HCT116 (cell line): ENCODE results near the gene RHBDD3.

Source experiments
- EZH2 ChIP-seq: fragments of 200-600 bp; sonication (generic); IDR thresholded peaks from 2 replicates; pipeline ENCODE4 v1.6.1; 2017; ENCODE audit warnings: antibody characterized with exemption, mixed run types
- JUND ChIP-seq: IDR thresholded peaks from 2 replicates; pipeline ENCODE4 v1.6.1; 2012
- SP1 ChIP-seq: IDR thresholded peaks from 2 replicates; pipeline ENCODE4 v1.6.1; 2012; ENCODE audit warnings: low read depth
- ZNF274 ChIP-seq: fragments of 200-500 bp; sonication (Bioruptor generic); IDR thresholded peaks from 2 replicates; pipeline ENCODE4 v1.6.1; 2014; ENCODE audit warnings: mild to moderate bottlenecking, low read depth, low read length, inconsistent platforms
- TF ChIP-seq, protein P1 (sequence below), 3 experiments: fragments of 200-600 bp in 1 of 3; sonication (generic) in 1 of 3; IDR thresholded peaks in 2 of 3; conservative IDR thresholded peaks in 1 of 3; 2 replicates each; pipeline ENCODE4 v1.5.1; 2012 to 2017; ENCODE audit warnings: low read depth in 2 of 3, low read length in 2 of 3, antibody characterized with exemption in 1 of 3, borderline replicate concordance in 1 of 3, control low read depth in 1 of 3, mild to moderate bottlenecking in 1 of 3, mixed read lengths in 1 of 3, mixed run types in 1 of 3, moderate library complexity in 1 of 3; ENCODE audit not compliant: insufficient read depth in 1 of 3
- TF ChIP-seq, protein P2 (sequence below): IDR thresholded peaks from 2 replicates; pipeline ENCODE4 v1.6.1; 2012
- TF ChIP-seq, protein P3 (sequence below): IDR thresholded peaks from 2 replicates; pipeline ENCODE4 v1.6.1; 2012

DNA sequence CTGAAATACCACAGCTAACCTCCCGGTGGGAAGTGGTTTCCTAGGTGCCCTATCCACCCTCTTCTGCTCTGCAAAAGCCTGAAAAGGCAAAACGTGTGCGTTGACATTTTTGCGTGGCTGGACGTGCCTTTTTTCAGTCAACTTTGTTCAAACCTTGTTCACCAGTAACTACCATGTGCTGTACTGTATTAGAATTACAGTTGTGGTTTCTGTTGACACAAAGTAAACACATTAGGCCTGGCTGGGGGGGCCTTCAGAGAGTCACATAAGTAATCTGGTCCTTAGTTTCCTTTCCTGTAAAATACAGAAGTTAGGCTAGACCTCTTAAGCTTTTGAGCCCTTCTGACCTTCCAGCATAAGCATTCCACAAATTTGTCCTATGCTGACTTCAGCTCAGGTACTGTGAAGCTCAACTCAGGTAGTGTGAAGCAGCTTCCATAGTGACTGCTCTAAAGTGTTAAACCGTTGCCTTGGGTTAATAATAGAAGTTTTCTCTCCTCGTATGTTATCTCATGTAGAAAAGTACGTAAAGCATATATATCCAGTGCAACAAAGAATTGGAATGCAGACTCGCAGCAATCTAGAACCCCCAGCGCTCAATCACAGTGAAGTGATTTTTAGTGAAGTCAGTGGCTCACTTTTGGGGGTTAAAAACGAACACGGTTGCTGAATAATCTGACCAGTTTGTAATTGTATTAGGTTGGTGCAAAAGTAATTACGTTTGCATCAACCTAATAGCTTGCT is 2.1 kb upstream of the RHBDD3 start:
- TF ChIP-seq, protein P1, sequence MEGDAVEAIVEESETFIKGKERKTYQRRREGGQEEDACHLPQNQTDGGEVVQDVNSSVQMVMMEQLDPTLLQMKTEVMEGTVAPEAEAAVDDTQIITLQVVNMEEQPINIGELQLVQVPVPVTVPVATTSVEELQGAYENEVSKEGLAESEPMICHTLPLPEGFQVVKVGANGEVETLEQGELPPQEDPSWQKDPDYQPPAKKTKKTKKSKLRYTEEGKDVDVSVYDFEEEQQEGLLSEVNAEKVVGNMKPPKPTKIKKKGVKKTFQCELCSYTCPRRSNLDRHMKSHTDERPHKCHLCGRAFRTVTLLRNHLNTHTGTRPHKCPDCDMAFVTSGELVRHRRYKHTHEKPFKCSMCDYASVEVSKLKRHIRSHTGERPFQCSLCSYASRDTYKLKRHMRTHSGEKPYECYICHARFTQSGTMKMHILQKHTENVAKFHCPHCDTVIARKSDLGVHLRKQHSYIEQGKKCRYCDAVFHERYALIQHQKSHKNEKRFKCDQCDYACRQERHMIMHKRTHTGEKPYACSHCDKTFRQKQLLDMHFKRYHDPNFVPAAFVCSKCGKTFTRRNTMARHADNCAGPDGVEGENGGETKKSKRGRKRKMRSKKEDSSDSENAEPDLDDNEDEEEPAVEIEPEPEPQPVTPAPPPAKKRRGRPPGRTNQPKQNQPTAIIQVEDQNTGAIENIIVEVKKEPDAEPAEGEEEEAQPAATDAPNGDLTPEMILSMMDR (IDR thresholded peaks at IDR 0.05 in 2 of 3, conservative IDR thresholded peaks at IDR 0.05 in 1 of 3; ENCODE audit: borderline replicate concordance in 1 of 3, insufficient read depth in 1 of 3, low read depth in 2 of 3, low read length in 2 of 3) = no peak
- TF ChIP-seq, protein P2, sequence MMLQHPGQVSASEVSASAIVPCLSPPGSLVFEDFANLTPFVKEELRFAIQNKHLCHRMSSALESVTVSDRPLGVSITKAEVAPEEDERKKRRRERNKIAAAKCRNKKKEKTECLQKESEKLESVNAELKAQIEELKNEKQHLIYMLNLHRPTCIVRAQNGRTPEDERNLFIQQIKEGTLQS = no peak
- TF ChIP-seq ZNF274 (no peak), JUND (no peak), SP1 (no peak), EZH2 (no peak)
- TF ChIP-seq, protein P3, sequence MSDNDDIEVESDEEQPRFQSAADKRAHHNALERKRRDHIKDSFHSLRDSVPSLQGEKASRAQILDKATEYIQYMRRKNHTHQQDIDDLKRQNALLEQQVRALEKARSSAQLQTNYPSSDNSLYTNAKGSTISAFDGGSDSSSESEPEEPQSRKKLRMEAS = no peak
